ENCODE measurements around the gene ANO10. TPM values are rescaled to one million over a fixed set of nuclear protein-coding genes. Genes with fewer than 3 reads are reported as not detected.

The ANO10 gene
- total and polyA plus RNA-seq, 2 donors (not counting 1 experiment from before 2014, with no cell fraction given): 1.9 to 10.6 TPM

DNA sequence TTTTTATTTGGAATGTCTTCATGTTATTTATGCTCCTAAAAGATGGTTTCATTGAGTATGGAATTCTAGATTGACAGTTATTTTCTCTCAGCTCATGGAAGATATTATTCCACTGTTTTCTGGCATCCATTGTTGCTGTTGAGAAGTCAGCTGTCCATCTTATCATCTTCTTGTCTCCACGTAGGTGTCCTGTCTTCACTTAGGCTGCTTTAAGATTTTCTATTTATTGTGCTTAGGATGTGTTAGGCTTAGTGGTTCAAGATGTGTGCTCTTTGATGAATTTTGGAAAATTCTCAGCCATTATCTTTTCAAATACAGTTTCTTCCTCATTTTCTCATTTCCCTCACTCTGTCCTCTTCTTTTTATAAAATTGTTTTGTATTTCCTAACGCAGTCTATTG is 283.5 kb downstream of the ANO10 start:
- Mint-ChIP-seq H3K4me1 (no peaks in the 10 kb centered on the region), H3K27ac (no peak overlapping the region), H3K4me3 (no peak overlapping the region), H3K9me3 (ENCODE audit: insufficient read depth) (peaks cover 7% of the 10 kb centered on the region), H3K27me3 (no peaks in the 10 kb centered on the region)
- ChIA-PET CTCF (no interaction called here), POLR2A (no interaction called here)
- Histone ChIP-seq H3K4me1 (ENCODE audit: control insufficient read depth in 2 of 2, insufficient read depth in 2 of 2, low read length in 2 of 2) (no peaks in the 10 kb centered on the region), H3K9ac (ENCODE audit: low read length) (no peak overlapping the region), H3K4me3 (ENCODE audit: control extremely low read depth in 1 of 5, extremely low read depth in 1 of 5, insufficient read depth in 1 of 5, low read depth in 2 of 5, low read length in 4 of 5) (no peak overlapping the region), H3K9me3 (ENCODE audit: control extremely low read depth in 1 of 3, control insufficient read depth in 2 of 3, insufficient read depth in 1 of 3, low read length in 2 of 3) (peaks cover 12 to 41% (median 36%) of the 10 kb centered on the region in 3 donors), H2AFZ (ENCODE audit: insufficient read depth, low read depth, low read length, poor library complexity, severe bottlenecking) (no peak overlapping the region), H4K20me1 (ENCODE audit: control insufficient read depth, insufficient read depth, low read length, poor library complexity, severe bottlenecking) (peaks cover 14% of the 10 kb centered on the region), H3K36me3 (replicated peaks in 1 of 2; ENCODE audit: control extremely low read depth in 1 of 2, control insufficient read depth in 1 of 2, extremely low read depth in 1 of 2, insufficient read depth in 2 of 2, low read length in 1 of 2) (peaks cover 37 to 79% of the 10 kb centered on the region in 2 experiments), H3K79me2 (ENCODE audit: control insufficient read depth, insufficient read depth, low read length) (peaks cover 35% of the 10 kb centered on the region), H3K27me3 (replicated peaks in 1 of 4; ENCODE audit: control extremely low read depth in 1 of 4, control insufficient read depth in 3 of 4, insufficient read depth in 4 of 4, low read length in 3 of 4) (no peaks in the 10 kb centered on the region), H3K27ac (ENCODE audit: low read length in 2 of 2) (no peak overlapping the region), H3K4me2 (replicated peaks; ENCODE audit: low read depth, low read length, poor library complexity, severe bottlenecking) (no peak overlapping the region)
- DNase-seq (no peak), ATAC-seq (ENCODE audit: low read depth) (no peak)
- no CpG with 5 or more reads among the region's 2 CpGs for WGBS (ENCODE audit: insufficient coverage)
- TF ChIP-seq EZH2 (IDR thresholded peaks at IDR 0.05; ENCODE audit: borderline replicate concordance, insufficient read depth, low read depth, low read length, poor library complexity, severe bottlenecking): no peak
- TF ChIP-seq, protein P1, sequence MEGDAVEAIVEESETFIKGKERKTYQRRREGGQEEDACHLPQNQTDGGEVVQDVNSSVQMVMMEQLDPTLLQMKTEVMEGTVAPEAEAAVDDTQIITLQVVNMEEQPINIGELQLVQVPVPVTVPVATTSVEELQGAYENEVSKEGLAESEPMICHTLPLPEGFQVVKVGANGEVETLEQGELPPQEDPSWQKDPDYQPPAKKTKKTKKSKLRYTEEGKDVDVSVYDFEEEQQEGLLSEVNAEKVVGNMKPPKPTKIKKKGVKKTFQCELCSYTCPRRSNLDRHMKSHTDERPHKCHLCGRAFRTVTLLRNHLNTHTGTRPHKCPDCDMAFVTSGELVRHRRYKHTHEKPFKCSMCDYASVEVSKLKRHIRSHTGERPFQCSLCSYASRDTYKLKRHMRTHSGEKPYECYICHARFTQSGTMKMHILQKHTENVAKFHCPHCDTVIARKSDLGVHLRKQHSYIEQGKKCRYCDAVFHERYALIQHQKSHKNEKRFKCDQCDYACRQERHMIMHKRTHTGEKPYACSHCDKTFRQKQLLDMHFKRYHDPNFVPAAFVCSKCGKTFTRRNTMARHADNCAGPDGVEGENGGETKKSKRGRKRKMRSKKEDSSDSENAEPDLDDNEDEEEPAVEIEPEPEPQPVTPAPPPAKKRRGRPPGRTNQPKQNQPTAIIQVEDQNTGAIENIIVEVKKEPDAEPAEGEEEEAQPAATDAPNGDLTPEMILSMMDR (IDR thresholded peaks at IDR 0.05): no peak
- intact Hi-C loops (cut with micrococcal nuclease): no loop called here

DNA sequence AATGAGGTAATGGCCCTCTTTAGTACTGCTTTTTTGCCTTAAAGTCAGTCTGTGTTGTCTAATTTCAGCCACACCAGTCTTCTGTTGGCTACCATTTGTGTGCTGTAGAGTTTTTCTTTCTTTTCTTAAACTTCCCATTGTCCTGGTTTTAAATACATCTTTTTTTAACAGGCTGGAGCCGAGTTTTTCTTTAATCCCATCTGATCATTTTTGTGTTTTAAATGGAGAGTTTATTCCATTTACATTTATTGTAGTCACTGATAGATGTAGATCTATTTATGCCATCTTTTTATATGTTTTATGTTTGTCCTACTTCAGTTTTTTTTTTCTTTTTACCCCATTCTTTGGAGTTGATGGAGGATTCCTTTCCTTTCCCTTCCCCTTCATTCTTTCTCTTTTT is 286.0 kb downstream of the ANO10 start:
- peaks cover 24% of the 10 kb centered on the region for H4K20me1 ChIP-seq (ENCODE audit: control insufficient read depth, insufficient read depth, low read length, poor library complexity, severe bottlenecking)
- Mint-ChIP-seq H3K9me3 (ENCODE audit: insufficient read depth) (peaks cover 7% of the 10 kb centered on the region), H3K4me1 (peaks cover 2% of the 10 kb centered on the region), H3K27ac (no peak overlapping the region), H3K27me3 (no peaks in the 10 kb centered on the region), H3K4me3 (no peak overlapping the region)
- intact Hi-C loops (cut with micrococcal nuclease): no loop called here
- peaks cover 48% of the 10 kb centered on the region for H3K79me2 ChIP-seq (ENCODE audit: control insufficient read depth, insufficient read depth, low read length)
- H3K4me2 ChIP-seq (replicated peaks; ENCODE audit: low read depth, low read length, poor library complexity, severe bottlenecking): no peak overlapping the region
- H3K36me3 ChIP-seq (replicated peaks in 1 of 2; ENCODE audit: control extremely low read depth in 1 of 2, control insufficient read depth in 1 of 2, extremely low read depth in 1 of 2, insufficient read depth in 2 of 2, low read length in 1 of 2): peaks cover 31 to 72% of the 10 kb centered on the region in 2 experiments
- H3K27me3 ChIP-seq (replicated peaks in 1 of 4; ENCODE audit: control extremely low read depth in 1 of 4, control insufficient read depth in 3 of 4, insufficient read depth in 4 of 4, low read length in 3 of 4): no peaks in the 10 kb centered on the region
- no peak overlapping the region for H3K4me3 ChIP-seq (ENCODE audit: control extremely low read depth in 1 of 5, extremely low read depth in 1 of 5, insufficient read depth in 1 of 5, low read depth in 2 of 5, low read length in 4 of 5)
- no peak overlapping the region for H3K9ac ChIP-seq (ENCODE audit: low read length)
- TF ChIP-seq EZH2 (IDR thresholded peaks at IDR 0.05; ENCODE audit: borderline replicate concordance, insufficient read depth, low read depth, low read length, poor library complexity, severe bottlenecking): no peak
- TF ChIP-seq, protein P1 (IDR thresholded peaks at IDR 0.05): no peak
- CTCF ChIA-PET: interaction anchor here (1.9 kb wide), 1 partner anchor 10 kb away, joined by 7 read pairs; no protein-coding TSS in a partner anchor
- POLR2A ChIA-PET: no interaction called here
- no CpG with 5 or more reads among the region's 1 CpG for WGBS (ENCODE audit: insufficient coverage)
- DNase-seq (no peak), ATAC-seq (ENCODE audit: low read depth) (no peak)
- peaks cover 12 to 41% (median 36%) of the 10 kb centered on the region in 3 donors for H3K9me3 ChIP-seq (ENCODE audit: control extremely low read depth in 1 of 3, control insufficient read depth in 2 of 3, insufficient read depth in 1 of 3, low read length in 2 of 3)
- H2AFZ ChIP-seq (ENCODE audit: insufficient read depth, low read depth, low read length, poor library complexity, severe bottlenecking): no peak overlapping the region
- no peaks in the 10 kb centered on the region for H3K4me1 ChIP-seq (ENCODE audit: control insufficient read depth in 2 of 2, insufficient read depth in 2 of 2, low read length in 2 of 2)
- H3K27ac ChIP-seq (ENCODE audit: low read length in 2 of 2): no peak overlapping the region

All from B cell (primary cell).